HG03108 (cell line): ENCODE data around the gene SLC1A2.

Experiments
- ATAC-seq: cut with Tn5 transposase; IDR thresholded peaks from one replicate; pipeline ENCODE4 v1.9.1; 2021; ENCODE audit warnings: moderate library complexity; ENCODE audit not compliant: unreplicated experiment

Gene SLC1A2

GRCh38 chr11:35377262-35377661, 42.1 kb downstream of the SLC1A2 start:
- ATAC-seq = no peak

DNA sequence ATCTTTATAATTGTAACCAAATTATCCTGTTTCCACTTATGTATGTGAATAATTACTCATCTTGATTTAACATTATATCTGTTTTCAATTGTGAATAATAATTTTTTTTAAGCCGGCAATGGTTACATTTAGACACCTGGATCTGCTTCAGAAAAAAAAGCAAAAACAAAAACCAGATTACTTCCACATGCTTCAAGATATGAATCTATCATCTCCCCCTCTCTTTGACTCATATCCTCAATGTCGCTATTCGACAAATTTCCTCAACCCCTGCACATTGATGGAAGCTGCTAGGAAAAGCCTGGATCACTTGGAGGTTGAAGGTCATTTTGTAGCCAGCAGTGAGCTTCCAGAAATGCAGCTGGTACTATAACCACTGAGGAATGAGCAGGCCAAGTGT, 42.7 kb downstream of the SLC1A2 start:
- no peak for ATAC-seq

DNA sequence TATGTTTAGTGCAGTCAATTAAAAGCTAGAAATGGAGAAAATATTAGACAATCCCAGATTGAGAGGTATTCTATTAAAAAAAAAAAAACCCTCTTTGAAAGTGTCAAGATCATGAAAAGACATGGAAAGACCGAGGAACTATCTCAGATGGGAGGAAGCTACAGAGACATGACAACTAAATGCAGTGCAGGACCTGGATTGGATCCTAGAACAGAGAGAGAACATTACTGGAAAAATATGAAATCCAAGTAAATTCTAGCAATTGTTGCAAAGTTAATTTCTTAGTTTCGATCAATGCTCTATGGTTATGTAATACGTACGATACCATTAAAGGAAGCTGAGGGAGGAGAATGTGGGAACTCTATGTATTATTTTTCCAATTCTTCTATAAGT, 43.2 kb downstream of the SLC1A2 start:
- no peak for ATAC-seq

- ATAC-seq = no peak
These were observed 43.8 kb downstream of the SLC1A2 start for GRCh38 chr11:35375332-35376117.

GRCh38 chr11:35373284-35373933, 45.9 kb downstream of the SLC1A2 start:
- ATAC-seq = no peak

DNA sequence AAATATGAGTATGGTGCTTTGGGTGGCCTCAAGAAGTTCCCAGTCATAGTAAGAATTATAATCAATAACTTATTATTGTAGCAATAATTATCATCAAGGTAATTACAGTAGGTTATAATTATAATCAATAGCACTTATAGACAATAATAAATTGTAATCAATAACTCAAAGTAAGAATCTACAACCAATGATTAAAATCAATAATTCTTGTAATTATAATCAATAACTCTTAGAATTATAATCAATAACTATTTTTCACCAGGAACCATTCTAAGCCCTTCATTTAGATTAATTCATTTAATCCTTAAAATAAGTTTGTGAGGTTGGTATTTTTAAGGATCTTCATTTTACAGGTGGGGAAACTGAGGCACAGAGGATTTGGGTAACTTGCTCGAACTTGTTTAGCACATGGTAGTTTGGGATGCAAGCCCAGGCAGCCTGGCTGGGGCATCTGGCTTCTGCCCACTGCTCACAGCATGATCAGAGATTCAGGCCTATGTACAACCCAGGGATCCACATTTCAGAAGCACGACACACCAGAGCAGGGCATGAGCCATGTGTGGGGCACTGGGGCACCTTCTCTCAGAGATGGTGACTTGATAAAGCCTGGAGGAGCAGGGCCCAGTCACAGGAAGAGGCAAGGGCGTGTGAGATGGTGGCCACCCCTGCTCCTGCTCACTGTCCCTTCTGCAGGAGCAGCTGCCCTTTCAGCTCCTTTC, 46.6 kb downstream of the SLC1A2 start:
- ATAC-seq = no peak

DNA sequence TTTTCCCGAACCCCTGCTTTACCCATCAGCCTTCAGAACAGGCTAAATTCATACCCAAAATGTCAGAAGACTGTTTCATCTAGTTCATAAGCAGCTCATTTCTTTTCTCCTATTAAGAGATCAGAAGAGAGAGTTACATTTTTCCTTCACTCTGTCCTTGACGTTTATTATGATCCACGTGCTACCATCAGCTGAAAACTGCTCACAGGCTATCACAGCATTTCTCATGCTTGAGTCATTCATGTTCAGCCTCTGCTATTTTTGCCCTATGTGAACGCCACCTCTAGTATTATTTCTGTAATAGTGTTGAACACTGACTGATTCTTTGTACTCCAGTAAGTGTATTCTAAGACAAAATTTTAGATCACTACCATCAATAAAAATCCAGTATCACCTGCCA, 51.9 kb downstream of the SLC1A2 start:
- no peak for ATAC-seq

- no peak for ATAC-seq
These were observed 52.6 kb downstream of the SLC1A2 start for GRCh38 chr11:35366798-35367197.

DNA sequence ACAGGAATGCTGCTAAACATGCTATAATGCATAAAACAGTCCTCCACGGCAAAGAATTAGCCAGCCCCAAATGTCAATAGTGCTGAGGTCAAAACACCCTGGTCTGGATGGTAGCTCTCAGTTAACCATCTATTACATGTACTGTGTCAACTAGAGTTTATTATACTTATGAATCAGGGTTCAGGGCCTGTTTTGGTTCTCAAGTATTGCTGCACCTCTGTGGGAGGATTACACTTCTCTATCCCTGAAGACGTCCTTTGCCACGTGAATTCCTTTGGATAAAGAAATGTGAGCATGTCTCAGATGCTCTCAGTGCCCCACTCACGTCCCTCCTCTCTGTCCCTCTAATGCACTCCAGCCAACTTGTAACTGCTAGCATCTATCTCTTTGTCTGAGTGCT, 53.4 kb downstream of the SLC1A2 start:
- no peak for ATAC-seq

DNA sequence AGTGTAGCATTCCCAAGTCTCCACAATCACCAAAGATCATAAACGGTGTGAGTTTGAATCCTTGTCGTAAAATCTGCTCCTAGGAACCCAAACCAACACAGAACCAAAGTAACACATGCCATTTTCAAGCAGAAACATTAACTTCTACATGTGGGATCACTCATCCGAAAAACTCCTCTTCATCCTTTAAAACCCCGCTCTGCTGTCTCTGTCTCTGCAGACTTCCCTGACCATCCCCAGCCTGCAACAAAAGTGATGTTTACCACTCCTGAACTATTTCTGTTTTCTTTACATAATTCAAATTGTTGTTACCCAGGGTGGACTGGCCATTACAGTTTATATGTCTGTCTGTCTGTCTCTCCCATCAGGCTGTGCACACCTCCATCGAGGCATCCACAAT, 54.0 kb downstream of the SLC1A2 start:
- ATAC-seq = no peak

GRCh38 chr11:35363854-35364780, 55.2 kb downstream of the SLC1A2 start:
- ATAC-seq = no peak

GRCh38 chr11:35363246-35363801, 56.0 kb downstream of the SLC1A2 start:
- no peak for ATAC-seq

GRCh38 chr11:35362521-35362980, 56.8 kb downstream of the SLC1A2 start:
- no peak for ATAC-seq

- ATAC-seq = no peak
These were observed 59.3 kb downstream of the SLC1A2 start for GRCh38 chr11:35360055-35360530.

GRCh38 chr11:35359321-35360054, 59.9 kb downstream of the SLC1A2 start:
- no peak for ATAC-seq

- ATAC-seq = no peak
These were observed 61.0 kb downstream of the SLC1A2 start for GRCh38 chr11:35358391-35358790.

GRCh38 chr11:35357923-35358322, 61.4 kb downstream of the SLC1A2 start:
- no peak for ATAC-seq

- ATAC-seq = no peak
These were observed 64.1 kb downstream of the SLC1A2 start for GRCh38 chr11:35355102-35355749.

- no peak for ATAC-seq
These were observed 64.7 kb downstream of the SLC1A2 start for GRCh38 chr11:35354644-35355043.
